Measurements from ENCODE around the gene PANK4.

The PANK4 gene

DNA sequence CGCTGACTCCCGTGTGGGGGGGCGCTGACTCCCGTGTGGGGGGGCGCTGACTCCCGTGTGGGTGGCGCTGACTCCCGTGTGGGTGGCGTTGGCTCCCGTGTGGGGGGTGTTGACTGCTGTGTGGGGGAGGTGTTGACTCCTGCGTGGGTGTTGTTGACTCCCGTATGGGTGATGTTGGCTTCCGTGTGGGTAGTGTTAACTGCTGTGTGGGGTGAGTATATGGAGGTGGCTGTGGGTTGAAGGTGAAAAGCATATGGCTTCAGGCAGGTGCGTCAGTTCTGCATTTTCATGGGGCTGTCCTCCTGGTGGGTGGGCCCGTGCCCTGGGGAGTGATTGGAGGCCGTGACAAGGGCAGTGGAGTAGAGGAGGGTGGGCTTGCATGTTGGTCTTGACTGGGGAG lies 42.4 kb downstream of the PANK4 start:
- no peaks in the 10 kb centered on the region for H3K36me3 Mint-ChIP-seq (ENCODE audit: low read depth)
- H3K9me3 Mint-ChIP-seq: peaks cover 10% of the 10 kb centered on the region
- TF ChIP-seq CTCF (IDR thresholded peaks at IDR 0.05): no peak
- no peak overlapping the region for H3K27ac Mint-ChIP-seq
- no peaks in the 10 kb centered on the region for H3K4me1 Mint-ChIP-seq
- H3K4me3 Mint-ChIP-seq: no peak overlapping the region
- H3K27me3 Mint-ChIP-seq (ENCODE audit: low read depth, poor library complexity): peaks cover 7% of the 10 kb centered on the region
- no peak for DNase-seq

- Mint-ChIP-seq H3K27ac (no peak overlapping the region), H3K27me3 (ENCODE audit: low read depth, poor library complexity) (peaks cover 3% of the 10 kb centered on the region), H3K9me3 (peaks cover 3% of the 10 kb centered on the region), H3K4me1 (no peaks in the 10 kb centered on the region), H3K4me3 (no peak overlapping the region), H3K36me3 (ENCODE audit: low read depth) (no peaks in the 10 kb centered on the region)
- TF ChIP-seq CTCF (IDR thresholded peaks at IDR 0.05): no peak
- DNase-seq: no peak
Observed at GRCh38 chr1:2483026-2483425, 43.4 kb downstream of the PANK4 start.

DNA sequence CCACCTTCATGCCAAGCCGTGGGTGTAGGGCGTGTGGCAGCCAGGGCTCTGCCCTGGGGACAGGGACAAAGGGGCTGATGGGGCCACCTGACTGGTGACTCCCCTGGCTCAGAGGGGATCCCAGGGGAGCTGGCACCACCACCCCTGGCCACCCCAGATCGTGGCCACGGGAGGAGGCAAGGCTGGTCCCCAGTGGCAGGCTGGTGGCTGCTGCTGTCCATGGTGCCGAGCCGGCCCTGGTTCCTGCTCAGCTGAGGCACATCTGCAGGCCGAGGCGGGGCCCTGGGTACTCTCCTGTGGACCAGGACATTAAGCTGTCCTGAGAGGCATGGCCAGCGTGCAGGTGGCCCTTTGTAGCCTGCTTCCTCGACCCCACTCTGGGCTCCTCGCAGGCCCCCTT lies 43.8 kb downstream of the PANK4 start:
- Mint-ChIP-seq H3K9me3 (no peaks in the 10 kb centered on the region), H3K36me3 (ENCODE audit: low read depth) (no peaks in the 10 kb centered on the region), H3K27ac (no peak overlapping the region), H3K4me3 (no peak overlapping the region), H3K4me1 (no peaks in the 10 kb centered on the region), H3K27me3 (ENCODE audit: low read depth, poor library complexity) (peaks cover 3% of the 10 kb centered on the region)
- TF ChIP-seq CTCF (IDR thresholded peaks at IDR 0.05): no peak
- DNase-seq: peak; percentile 52

GRCh38 chr1:2481885-2482284 lies 44.5 kb downstream of the PANK4 start:
- H3K27me3 Mint-ChIP-seq (ENCODE audit: low read depth, poor library complexity): peaks cover 8% of the 10 kb centered on the region
- H3K4me1 Mint-ChIP-seq: no peaks in the 10 kb centered on the region
- no peaks in the 10 kb centered on the region for H3K36me3 Mint-ChIP-seq (ENCODE audit: low read depth)
- TF ChIP-seq CTCF (IDR thresholded peaks at IDR 0.05): no peak
- H3K27ac Mint-ChIP-seq: no peak overlapping the region
- no peaks in the 10 kb centered on the region for H3K9me3 Mint-ChIP-seq
- no peak for DNase-seq
- no peak overlapping the region for H3K4me3 Mint-ChIP-seq

DNA sequence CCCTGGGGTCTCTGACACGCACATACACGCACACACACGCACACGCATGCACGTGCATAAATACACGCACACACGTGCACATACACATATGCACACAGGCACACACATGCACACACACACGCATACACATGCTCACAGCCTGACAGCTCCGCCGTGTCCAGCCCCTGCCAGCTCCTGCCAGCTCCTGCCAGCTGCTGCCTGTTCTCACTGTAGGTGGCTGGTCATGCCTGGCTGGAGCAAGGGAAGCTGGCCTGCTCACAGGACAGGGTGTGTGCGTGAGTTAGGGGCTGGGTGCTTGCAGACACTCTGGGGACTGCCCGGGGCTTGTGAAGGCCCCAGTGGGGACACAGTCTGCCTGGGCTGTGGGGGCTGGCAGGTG lies 45.4 kb downstream of the PANK4 start:
- Mint-ChIP-seq H3K4me3 (no peak overlapping the region), H3K27ac (no peak overlapping the region), H3K9me3 (no peaks in the 10 kb centered on the region), H3K36me3 (ENCODE audit: low read depth) (no peaks in the 10 kb centered on the region), H3K27me3 (ENCODE audit: low read depth, poor library complexity) (peaks cover 5% of the 10 kb centered on the region), H3K4me1 (no peaks in the 10 kb centered on the region)
- no peak for TF ChIP-seq CTCF (IDR thresholded peaks at IDR 0.05)
- no peak for DNase-seq

- DNase-seq: no peak
- TF ChIP-seq CTCF (IDR thresholded peaks at IDR 0.05): no peak
- Mint-ChIP-seq H3K4me3 (no peak overlapping the region), H3K27ac (no peak overlapping the region), H3K36me3 (ENCODE audit: low read depth) (no peaks in the 10 kb centered on the region), H3K4me1 (peaks cover 3% of the 10 kb centered on the region), H3K9me3 (no peaks in the 10 kb centered on the region), H3K27me3 (ENCODE audit: low read depth, poor library complexity) (peaks cover 5% of the 10 kb centered on the region)
Observed at GRCh38 chr1:2480236-2480985, 46.0 kb downstream of the PANK4 start.
